ENCODE data around the gene ZFAND6.
A peak's percentile ranks its signal among the peaks of the same experiment; 100 is the strongest.

The ZFAND6 gene

GRCh38 chr15:80173022-80173759 lies 113.7 kb downstream of the ZFAND6 start:
- peak; percentile 54 for DNase-seq

GRCh38 chr15:80174017-80174746 lies 114.7 kb downstream of the ZFAND6 start:
- no peak for DNase-seq

DNA sequence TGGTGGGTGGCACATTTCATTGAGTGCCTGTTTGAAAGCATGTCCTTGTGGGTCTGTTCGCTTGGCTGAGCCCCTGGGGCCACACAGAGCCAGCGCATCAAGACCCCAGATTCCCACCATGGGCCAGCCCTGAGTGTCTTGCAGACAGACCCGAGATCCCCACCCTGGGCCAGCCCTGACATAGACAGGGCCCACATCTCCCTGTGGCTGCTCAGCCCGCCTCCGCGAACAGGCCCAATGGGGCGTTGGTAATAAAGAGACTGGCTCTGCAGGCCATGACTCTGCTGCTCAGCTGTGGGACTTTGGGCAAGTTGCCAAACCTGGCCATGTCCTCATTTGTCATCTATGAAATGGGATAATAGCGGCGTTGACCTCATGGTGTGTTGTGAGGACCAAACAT lies 116.0 kb downstream of the ZFAND6 start:
- DNase-seq, result no peak

- DNase-seq, result no peak
Measured at GRCh38 chr15:80176443-80176842, 117.0 kb downstream of the ZFAND6 start.

DNA sequence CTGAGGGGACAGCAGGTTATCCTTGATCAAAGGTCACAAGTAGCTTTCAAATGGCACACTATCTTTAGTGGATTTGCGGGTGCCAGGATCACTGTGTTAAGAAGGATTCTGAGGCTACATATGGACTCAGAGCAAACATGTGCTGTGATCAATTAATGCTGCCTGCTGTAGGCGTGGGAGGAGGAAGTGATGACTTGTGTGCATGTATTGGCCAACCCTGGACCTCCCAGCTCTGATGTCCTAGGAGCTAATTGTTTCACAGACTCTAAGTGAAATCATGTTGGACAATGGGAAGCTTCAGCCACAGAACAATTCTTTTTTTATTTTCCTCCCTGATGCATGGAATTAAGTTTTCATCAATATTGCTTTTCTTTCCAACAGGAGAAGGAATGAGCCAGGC lies 117.7 kb downstream of the ZFAND6 start:
- no peak for DNase-seq

DNA sequence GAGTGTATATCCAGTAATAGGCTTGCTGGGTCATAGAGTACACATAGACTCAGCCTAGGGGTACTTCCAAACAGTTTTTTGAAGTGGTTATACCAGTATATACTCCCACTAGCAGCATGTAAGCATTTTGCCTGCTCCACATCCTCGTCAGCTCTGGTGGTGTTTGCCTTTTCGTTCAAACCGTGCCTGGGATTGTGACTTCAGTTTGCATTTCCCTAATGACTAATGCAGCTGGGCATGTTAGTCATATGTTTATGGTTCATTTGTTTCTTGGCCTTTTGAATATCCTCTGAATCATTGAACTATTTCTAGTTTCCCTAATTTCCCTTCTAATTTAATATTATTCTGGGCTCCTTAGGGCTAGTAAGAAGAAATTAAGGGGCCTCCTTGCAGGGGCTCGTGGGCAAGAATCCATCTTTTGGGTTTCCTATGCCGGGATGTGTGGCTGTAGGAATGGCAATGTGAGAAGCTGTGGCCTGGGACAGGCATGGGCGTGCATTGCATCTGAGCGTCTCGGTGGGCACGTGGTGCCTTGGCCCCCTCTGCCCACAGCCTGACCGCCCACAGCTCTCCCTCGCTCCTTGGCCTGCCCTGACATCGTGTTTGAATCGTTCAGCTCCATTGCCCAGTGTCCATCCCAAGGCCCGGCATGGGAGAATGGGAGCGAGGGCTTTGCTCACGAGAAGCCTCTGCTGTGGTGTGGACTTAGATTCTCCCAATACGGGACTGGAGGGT lies 119.7 kb downstream of the ZFAND6 start:
- no peak for DNase-seq

GRCh38 chr15:80179935-80180334 lies 120.5 kb downstream of the ZFAND6 start:
- DNase-seq, result no peak

DNA sequence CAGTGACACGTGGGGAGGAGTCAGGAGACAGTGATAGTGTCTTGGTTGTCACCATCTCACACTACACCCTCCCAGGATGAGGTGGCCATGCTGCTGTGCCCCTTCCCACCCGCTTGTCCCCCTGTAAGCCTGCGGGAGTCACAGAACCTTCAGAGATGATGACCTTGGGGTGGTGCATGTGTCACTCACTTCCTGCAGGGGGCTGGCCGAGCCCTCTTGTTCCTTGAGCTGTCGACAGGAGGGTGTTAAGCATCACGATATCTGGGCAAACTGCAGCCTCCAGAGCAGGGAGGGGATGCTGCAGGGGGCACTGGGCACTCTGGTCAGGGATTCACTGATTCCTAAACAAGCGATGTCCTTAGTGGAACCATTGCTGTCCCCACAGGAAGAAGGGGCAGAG lies 121.0 kb downstream of the ZFAND6 start:
- DNase-seq, result no peak

- no peak for DNase-seq
Measured at GRCh38 chr15:80180986-80181385, 121.5 kb downstream of the ZFAND6 start.

GRCh38 chr15:80182611-80183261 lies 123.3 kb downstream of the ZFAND6 start:
- DNase-seq, result no peak

DNA sequence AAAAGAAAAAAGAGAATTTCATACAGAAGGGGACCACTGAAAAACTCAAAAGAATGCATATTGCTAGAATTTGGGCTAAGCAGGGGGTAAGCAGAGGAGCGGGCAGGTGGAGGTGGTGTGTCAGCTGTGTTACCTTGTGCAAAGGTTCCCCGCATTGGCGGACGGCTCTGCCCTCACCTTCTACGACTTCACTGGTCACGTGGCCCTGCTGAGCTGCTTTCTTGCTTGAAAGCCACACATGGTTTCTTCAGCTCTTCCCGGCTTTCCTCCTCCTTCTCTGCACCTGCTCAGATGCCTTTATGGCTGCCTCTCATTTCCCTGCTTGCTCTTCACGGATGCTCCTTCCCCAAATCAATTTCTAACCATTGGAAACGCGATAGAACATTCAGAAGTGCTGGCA lies 123.8 kb downstream of the ZFAND6 start:
- no peak for DNase-seq

GRCh38 chr15:80183886-80184285 lies 124.4 kb downstream of the ZFAND6 start:
- DNase-seq, result no peak

- DNase-seq, result no peak
Measured at GRCh38 chr15:80184554-80184953, 125.1 kb downstream of the ZFAND6 start.

GRCh38 chr15:80185152-80185551 lies 125.7 kb downstream of the ZFAND6 start:
- DNase-seq, result no peak

GRCh38 chr15:80186066-80186465 lies 126.6 kb downstream of the ZFAND6 start:
- no peak for DNase-seq

GRCh38 chr15:80186597-80186996 lies 127.1 kb downstream of the ZFAND6 start:
- no peak for DNase-seq
